Activated T-cell treated with anti-CD3 and anti-CD28 coated beads for 1 hour (primary cell): ENCODE measurements around the gene SUN2.

ENCODE experiments used
- DNase-seq: peaks from one replicate; pipeline ENCODE4 v3.0.0-alpha.2; 2020; ENCODE audit warnings: low read depth

Gene SUN2

GRCh38 chr22:38733724-38734381 is 21.9 kb downstream of the SUN2 start:
- DNase-seq: no peak

GRCh38 chr22:38733329-38733723 is 22.5 kb downstream of the SUN2 start:
- DNase-seq: peak; percentile 45

GRCh38 chr22:38732251-38732815 is 23.5 kb downstream of the SUN2 start:
- DNase-seq: no peak

- DNase-seq: no peak
Observed at GRCh38 chr22:38731703-38732161, 24.1 kb downstream of the SUN2 start.

GRCh38 chr22:38730411-38730871 is 25.4 kb downstream of the SUN2 start:
- DNase-seq: no peak

DNA sequence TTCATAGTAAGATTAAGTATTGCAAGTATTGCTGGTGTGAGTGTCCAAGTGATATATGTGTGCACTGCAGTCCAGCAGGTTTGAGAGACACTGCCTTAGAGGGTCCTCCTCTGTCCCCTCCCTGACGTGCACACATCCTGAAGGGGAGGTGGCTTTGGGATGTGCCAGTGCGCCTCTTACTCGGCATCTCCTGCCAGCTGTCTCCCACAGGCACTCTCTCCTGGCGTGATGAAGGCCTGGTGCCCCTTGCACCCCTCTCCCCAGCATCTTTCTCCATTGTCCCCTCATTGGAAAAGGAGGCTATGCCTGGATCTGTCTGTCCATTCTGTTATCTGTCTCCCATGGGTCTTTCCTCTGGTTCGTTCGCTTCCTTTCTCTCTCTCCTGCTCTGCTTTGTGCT is 25.9 kb downstream of the SUN2 start:
- DNase-seq: no peak

DNA sequence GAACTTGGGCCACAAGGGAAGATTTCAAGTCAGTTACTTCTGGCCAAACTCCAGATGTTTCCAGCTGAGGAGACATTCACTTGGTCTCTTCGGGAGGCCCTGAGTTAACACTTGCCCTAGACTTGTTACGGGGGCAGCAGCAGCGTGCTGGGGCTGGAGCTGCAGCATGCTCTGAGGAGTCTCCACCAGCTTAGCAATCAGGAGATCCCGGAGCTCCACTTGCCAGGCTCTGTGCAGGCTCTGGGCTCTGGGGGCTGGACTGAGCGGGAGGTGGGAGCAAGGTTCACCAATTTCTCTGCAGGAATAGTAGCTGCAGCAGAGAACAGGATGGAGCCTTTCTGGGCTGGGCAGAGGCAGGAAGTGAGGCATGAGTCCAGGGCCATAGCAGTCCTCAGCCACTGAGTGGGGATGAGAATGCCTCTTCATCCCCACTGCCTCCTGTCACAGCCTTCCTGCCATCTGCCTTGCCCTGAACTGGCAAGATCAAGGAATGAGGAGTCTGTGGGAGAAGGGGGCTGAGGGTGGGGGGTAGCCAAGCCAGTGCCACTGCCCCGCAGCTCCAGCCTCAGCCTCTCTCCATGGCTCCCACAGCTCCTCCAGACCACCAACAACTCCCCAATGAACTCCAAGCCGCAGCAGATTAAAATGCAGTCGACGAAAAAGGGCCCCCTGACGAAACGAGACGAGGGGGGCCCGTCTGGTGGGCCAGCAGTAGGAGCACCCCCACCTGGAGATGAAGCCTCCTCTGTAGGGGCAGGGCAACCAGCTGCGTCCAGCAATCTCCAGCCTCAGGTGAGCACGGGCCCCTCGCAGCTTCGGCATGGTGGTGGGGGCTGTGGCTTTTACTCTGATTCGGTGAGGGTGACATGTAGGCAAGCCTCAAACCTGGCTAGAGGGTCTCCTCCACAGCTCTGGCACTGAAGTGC is 26.7 kb downstream of the SUN2 start:
- DNase-seq: no peak

- no peak for DNase-seq
Observed at GRCh38 chr22:38727530-38728451, 28.0 kb downstream of the SUN2 start.

GRCh38 chr22:38727123-38727522 is 28.7 kb downstream of the SUN2 start:
- DNase-seq: no peak

DNA sequence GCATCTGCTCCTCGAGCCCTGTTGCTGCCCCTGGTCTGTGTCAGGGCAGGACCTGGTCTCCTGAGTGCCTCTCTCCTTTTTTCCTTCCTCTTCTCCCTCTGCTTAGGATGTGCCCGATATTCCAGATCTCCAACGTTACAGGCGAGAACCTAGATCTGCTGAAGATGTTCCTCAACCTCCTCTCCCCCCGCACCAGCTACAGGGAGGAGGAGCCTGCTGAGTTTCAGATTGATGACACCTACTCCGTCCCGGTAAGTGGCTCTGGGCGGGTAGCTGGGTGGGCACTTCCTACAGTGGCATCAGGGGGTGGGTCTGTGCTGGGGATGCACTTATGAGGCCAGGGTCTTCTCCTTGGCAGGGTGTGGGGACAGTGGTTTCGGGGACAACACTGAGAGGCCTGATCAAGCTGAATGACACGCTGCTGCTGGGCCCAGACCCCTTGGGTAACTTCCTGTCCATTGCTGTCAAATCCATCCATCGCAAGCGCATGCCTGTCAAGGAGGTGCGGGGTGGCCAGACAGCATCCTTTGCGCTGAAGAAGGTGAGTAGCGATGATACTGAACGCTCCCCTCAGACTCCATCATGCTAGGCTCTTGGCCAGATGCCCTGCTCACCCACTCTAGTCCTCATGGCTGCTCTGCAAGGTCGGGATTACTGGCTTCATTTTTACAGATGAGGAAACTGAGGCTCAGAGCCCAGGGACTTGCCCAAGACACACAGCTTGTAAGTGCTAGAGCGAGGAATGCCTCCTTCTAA is 29.7 kb downstream of the SUN2 start:
- no peak for DNase-seq

- DNase-seq: no peak
Observed at GRCh38 chr22:38724926-38725571, 30.7 kb downstream of the SUN2 start.

- no peak for DNase-seq
Observed at GRCh38 chr22:38724176-38724575, 31.6 kb downstream of the SUN2 start.

- DNase-seq: no peak
Observed at GRCh38 chr22:38721551-38721950, 34.2 kb downstream of the SUN2 start.

DNA sequence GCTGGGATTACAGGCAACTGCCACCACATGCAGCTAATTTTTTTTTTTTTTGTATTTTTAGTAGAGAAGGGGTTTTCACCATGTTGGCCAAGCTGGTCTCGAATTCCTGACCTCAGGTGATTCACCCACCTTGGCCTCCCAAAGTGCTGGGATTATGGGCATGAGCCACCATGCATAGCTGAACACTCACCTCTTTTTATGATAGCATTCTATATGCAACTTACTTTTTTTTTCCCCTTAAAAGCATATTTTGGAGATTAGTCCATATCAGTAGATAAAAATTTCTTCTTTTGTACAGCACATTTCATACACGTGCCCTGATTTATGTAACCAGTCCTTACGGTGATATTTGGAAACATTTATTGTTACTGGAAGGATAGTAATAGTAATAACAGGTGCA is 35.4 kb downstream of the SUN2 start:
- no peak for DNase-seq

DNA sequence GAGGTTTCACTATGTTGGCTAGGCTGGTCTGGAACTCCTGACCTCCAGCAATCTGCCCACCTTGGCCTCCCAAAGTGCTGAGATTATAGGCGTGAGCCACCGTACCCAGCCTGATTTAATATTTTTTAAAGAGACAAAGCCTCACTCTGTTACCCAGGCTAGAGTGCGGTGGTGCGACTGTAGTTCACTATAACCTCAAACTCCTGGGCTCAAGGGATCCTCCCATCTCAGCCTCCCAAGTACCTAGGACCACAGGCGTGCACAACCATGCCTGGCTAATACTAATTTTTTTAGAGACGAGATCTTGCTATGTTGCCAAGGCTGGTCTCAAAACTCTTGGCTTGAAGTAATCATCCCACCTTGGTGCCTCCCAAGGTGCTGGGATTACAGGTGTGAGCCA is 36.6 kb downstream of the SUN2 start:
- no peak for DNase-seq

GRCh38 chr22:38718414-38718813 is 37.4 kb downstream of the SUN2 start:
- no peak for DNase-seq

DNA sequence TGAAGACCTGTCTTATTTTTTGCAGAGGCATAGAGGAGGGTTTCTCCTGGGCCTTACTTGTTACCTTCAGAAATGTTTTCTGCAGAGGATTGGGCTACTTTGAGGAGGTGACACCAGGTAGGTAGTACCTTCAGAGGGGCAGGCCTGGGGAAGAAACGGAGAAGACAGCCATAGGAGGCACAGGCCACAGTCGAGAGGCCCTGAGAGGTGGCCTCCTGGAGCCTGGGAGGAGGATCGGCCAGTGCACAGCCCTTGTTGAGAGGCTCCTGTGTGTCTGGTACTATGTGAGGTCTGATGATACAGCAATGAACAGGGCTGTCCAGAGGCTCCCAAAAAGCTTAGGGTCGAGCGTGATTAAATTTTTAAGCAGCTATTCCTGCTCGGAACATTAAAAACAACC is 38.6 kb downstream of the SUN2 start:
- no peak for DNase-seq

DNA sequence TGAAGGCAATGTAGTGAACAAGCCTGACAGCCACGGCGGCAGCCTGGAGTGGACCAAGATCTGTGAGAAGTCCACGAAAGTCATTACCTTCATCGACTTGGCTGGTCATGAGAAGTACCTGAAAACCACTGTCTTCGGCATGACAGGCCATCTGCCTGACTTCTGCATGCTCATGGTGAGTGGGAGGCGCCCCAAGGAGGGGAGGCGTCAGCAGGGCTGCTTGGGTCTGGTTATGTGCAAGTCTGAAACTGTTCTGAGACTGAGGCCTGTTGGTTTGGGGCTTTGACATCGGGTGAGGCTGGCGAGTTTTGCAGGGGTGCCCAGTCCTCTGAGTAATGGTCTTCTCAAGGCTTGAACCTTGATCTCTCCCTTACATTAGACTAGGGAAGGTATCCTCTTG is 39.0 kb downstream of the SUN2 start:
- DNase-seq: no peak

DNA sequence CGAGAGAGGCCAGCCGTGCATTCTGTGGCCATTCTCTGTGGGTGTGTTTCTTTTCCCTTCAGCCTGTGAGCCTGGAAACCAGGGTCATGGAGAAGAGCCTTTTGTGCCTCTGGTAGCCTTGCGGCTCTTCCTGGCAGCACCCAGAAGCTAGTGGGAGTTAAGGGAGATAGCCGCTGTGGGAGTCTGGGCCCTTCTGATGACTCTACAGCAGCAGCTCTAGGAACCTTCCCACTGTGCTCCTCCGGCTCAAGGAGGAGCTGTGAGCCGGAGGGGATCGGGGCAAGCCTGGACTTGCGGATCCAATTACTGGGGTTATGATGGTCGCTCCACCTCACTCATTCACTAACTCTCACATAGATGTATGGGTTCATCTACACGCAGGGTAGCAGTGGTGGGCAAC is 39.5 kb downstream of the SUN2 start:
- DNase-seq: no peak

- DNase-seq: no peak
Observed at GRCh38 chr22:38715852-38716251, 39.9 kb downstream of the SUN2 start.
